ENCODE data around the gene SYNGR1.

GRCh38 chr22:39410264-39410663 lies 60.5 kb downstream of the SYNGR1 start:
- no peak for TF ChIP-seq TAF1 (IDR thresholded peaks at IDR 0.05; ENCODE audit: low read depth, low read length)
- TF ChIP-seq POLR2A (IDR thresholded peaks at IDR 0.05; ENCODE audit: low read depth, low read length) = no peak
- no peak for TF ChIP-seq POLR2AphosphoS5 (IDR thresholded peaks at IDR 0.05; ENCODE audit: low read depth, low read length)
- TF ChIP-seq POU2F2 (IDR thresholded peaks at IDR 0.05; ENCODE audit: low read depth, low read length) = no peak
